GM12801 (cell line): Measurements from ENCODE around the gene OPRM1.

Source experiments
- TF ChIP-seq, protein P1 (sequence below): IDR thresholded peaks from one replicate; pipeline ENCODE4 v1.5.1; 2011; ENCODE audit warnings: control low read depth; ENCODE audit not compliant: insufficient read length; ENCODE audit errors: extremely low read depth

OPRM1 gene

GRCh38 chr6:154257067-154257466 is 218.0 kb downstream of the OPRM1 start:
- TF ChIP-seq, protein P1, sequence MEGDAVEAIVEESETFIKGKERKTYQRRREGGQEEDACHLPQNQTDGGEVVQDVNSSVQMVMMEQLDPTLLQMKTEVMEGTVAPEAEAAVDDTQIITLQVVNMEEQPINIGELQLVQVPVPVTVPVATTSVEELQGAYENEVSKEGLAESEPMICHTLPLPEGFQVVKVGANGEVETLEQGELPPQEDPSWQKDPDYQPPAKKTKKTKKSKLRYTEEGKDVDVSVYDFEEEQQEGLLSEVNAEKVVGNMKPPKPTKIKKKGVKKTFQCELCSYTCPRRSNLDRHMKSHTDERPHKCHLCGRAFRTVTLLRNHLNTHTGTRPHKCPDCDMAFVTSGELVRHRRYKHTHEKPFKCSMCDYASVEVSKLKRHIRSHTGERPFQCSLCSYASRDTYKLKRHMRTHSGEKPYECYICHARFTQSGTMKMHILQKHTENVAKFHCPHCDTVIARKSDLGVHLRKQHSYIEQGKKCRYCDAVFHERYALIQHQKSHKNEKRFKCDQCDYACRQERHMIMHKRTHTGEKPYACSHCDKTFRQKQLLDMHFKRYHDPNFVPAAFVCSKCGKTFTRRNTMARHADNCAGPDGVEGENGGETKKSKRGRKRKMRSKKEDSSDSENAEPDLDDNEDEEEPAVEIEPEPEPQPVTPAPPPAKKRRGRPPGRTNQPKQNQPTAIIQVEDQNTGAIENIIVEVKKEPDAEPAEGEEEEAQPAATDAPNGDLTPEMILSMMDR = no peak

- TF ChIP-seq, protein P1 = no peak
These were observed 219.2 kb downstream of the OPRM1 start for GRCh38 chr6:154258064-154258757.

GRCh38 chr6:154261688-154262397 is 222.8 kb downstream of the OPRM1 start:
- TF ChIP-seq, protein P1 = no peak

DNA sequence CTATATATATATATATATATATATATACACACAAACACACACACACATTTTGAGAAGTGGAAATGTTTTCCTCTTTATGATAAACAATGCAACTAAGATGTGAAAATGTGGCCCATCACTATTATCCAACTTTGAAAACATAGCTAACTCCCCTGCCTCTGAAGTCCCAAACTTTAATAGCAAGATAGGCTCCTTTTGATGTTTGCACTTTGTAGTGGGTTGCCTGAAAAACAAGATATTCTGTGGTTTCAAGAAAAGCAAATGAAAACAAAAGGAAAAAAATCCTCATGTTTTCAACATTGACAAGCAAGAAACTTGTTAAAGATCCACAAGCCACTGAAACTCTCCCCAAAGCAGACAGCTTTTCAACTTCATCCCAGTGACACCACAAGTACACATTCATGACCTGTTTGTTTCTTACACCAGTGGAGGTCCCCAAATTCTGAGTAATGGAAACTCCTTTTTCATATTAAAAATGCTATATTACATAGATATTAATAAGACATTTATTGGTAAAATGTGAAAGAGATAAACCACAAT is 227.6 kb downstream of the OPRM1 start:
- TF ChIP-seq, protein P1 = no peak

GRCh38 chr6:154267508-154268106 is 228.6 kb downstream of the OPRM1 start:
- TF ChIP-seq, protein P1 = no peak

DNA sequence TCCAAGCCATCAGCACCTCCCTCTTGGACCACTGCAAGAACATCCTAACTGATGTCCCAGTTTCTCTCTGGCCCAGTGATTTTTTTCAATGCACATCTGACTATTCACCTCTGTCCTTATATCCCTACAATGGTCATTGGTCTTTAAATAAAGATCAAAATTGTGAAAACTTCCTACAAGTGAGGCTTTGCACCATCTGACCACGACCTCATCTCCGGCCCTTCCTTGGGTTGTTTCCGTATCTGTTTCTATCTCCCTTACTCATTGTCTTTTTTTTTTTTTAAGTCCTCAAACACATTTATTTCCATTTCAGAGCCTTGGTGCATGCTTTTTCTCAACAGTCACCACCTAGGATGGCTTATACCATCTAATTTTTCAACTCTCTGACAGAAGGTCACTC is 229.4 kb downstream of the OPRM1 start:
- TF ChIP-seq, protein P1 = no peak

DNA sequence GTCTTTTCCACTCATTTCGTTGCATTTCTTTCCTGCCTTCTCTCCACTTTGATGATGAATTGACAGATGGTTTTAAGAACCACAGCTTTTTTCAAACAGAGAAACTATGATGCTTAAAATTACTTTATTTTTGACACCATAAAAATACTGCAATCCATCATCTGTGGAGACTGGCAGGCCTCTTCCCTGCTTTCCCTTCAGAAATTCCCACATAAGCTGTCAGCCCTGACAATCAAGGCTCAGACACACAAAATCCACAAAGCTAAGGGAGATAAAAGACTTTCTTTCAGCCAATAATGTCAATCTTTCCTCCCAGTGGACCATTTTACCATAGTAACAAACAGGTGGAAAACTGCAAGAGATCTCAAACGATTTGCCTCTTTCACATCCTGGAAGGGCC is 235.1 kb downstream of the OPRM1 start:
- TF ChIP-seq, protein P1 = no peak
